ENCODE measurements around the gene FBXL4.

DNA sequence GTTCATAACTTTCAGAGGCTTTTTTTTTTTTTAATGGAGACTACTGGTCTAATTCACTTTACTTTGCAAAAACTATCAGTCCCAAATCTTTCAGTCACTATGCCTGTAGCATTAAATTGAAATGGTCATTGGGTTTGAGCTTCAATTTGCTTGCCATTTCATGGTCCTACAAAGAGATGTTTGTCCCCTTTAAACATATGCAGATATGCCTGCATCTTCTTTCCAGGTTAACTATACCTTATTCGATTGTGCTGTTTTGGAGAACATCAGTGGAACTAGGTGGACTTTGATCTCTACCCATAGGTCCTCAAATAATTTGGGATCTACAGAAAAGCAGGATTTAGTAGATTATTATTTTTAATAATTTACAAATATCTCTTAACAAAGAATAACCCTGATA, 108.8 kb downstream of the FBXL4 start:
- TF ChIP-seq, protein P1, sequence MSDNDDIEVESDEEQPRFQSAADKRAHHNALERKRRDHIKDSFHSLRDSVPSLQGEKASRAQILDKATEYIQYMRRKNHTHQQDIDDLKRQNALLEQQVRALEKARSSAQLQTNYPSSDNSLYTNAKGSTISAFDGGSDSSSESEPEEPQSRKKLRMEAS (IDR thresholded peaks at IDR 0.05; ENCODE audit: low read depth, low read length): no peak
- TF ChIP-seq, protein P2, sequence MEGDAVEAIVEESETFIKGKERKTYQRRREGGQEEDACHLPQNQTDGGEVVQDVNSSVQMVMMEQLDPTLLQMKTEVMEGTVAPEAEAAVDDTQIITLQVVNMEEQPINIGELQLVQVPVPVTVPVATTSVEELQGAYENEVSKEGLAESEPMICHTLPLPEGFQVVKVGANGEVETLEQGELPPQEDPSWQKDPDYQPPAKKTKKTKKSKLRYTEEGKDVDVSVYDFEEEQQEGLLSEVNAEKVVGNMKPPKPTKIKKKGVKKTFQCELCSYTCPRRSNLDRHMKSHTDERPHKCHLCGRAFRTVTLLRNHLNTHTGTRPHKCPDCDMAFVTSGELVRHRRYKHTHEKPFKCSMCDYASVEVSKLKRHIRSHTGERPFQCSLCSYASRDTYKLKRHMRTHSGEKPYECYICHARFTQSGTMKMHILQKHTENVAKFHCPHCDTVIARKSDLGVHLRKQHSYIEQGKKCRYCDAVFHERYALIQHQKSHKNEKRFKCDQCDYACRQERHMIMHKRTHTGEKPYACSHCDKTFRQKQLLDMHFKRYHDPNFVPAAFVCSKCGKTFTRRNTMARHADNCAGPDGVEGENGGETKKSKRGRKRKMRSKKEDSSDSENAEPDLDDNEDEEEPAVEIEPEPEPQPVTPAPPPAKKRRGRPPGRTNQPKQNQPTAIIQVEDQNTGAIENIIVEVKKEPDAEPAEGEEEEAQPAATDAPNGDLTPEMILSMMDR (IDR thresholded peaks at IDR 0.05; ENCODE audit: low read depth, low read length): no peak
- no peak for TF ChIP-seq POLR2A (IDR thresholded peaks at IDR 0.05; ENCODE audit: extremely low read depth, insufficient read length)

Measured in NB4 (cell line).